IPS-20b (cell line): ENCODE data around the gene GPC5.

Experiments used
- H3K27ac ChIP-seq: one replicate; pipeline ENCODE4 v1.5.1; 2013; ENCODE audit warnings: low read length
- H3K27me3 ChIP-seq: 2 replicates; pipeline ENCODE4 v1.6.1; 2013; ENCODE audit warnings: mild to moderate bottlenecking, low read length, inconsistent platforms; ENCODE audit not compliant: insufficient read depth
- H3K36me3 ChIP-seq: 2 replicates; pipeline ENCODE4 v1.6.1; 2013; ENCODE audit warnings: low read depth, mild to moderate bottlenecking, inconsistent platforms, low read length, moderate library complexity; ENCODE audit not compliant: insufficient read depth
- H3K4me1 ChIP-seq: 2 replicates; pipeline ENCODE4 v1.6.1; 2013; ENCODE audit warnings: mild to moderate bottlenecking, control low read depth, inconsistent platforms, low read length, moderate library complexity; ENCODE audit not compliant: insufficient read depth
- H3K4me3 ChIP-seq: 2 replicates; pipeline ENCODE4 v1.5.1; 2013; ENCODE audit warnings: mild to moderate bottlenecking, low read length, inconsistent platforms
- H3K9ac ChIP-seq: 2 replicates; pipeline ENCODE4 v1.6.1; 2013; ENCODE audit warnings: low read depth, mild to moderate bottlenecking, inconsistent platforms, low read length, moderate library complexity
- H3K9me3 ChIP-seq: 2 replicates; pipeline ENCODE4 v1.6.1; 2013; ENCODE audit warnings: mild to moderate bottlenecking, low read depth, low read length, inconsistent platforms; ENCODE audit not compliant: insufficient read depth

The GPC5 gene

GRCh38 chr13:91523116-91523515, 124.7 kb downstream of the GPC5 start:
- no peaks in the 10 kb centered on the region for H3K36me3 ChIP-seq
- peaks cover 8% of the 10 kb centered on the region for H3K9me3 ChIP-seq
- no peak overlapping the region for H3K27ac ChIP-seq
- H3K4me3 ChIP-seq = no peak overlapping the region
- H3K27me3 ChIP-seq = no peaks in the 10 kb centered on the region
- no peak overlapping the region for H3K9ac ChIP-seq
- peaks cover 6% of the 10 kb centered on the region; the same call in 1 of the 2 replicates for H3K4me1 ChIP-seq

- Histone ChIP-seq H3K4me3 (no peak overlapping the region), H3K36me3 (no peaks in the 10 kb centered on the region), H3K4me1 (no peaks in the 10 kb centered on the region), H3K27me3 (no peaks in the 10 kb centered on the region), H3K9ac (no peak overlapping the region), H3K27ac (no peak overlapping the region), H3K9me3 (peaks cover 8% of the 10 kb centered on the region)
Measured at GRCh38 chr13:91526543-91527033, 128.2 kb downstream of the GPC5 start.

- peaks cover 8% of the 10 kb centered on the region for H3K9me3 ChIP-seq
- no peak overlapping the region for H3K9ac ChIP-seq
- H3K36me3 ChIP-seq = no peaks in the 10 kb centered on the region
- no peaks in the 10 kb centered on the region for H3K27me3 ChIP-seq
- no peak overlapping the region for H3K27ac ChIP-seq
- no peak overlapping the region for H3K4me3 ChIP-seq
- H3K4me1 ChIP-seq = no peaks in the 10 kb centered on the region
Measured at GRCh38 chr13:91529739-91530482, 131.5 kb downstream of the GPC5 start.

GRCh38 chr13:91531646-91532045, 133.2 kb downstream of the GPC5 start:
- Histone ChIP-seq H3K4me3 (no peak overlapping the region), H3K27ac (no peak overlapping the region), H3K27me3 (no peaks in the 10 kb centered on the region), H3K4me1 (no peaks in the 10 kb centered on the region), H3K36me3 (no peaks in the 10 kb centered on the region), H3K9ac (no peak overlapping the region), H3K9me3 (peaks cover 8% of the 10 kb centered on the region)

GRCh38 chr13:91533354-91533753, 134.9 kb downstream of the GPC5 start:
- Histone ChIP-seq H3K27ac (no peak overlapping the region), H3K9me3 (no peaks in the 10 kb centered on the region), H3K36me3 (no peaks in the 10 kb centered on the region)

GRCh38 chr13:91534996-91535395, 136.6 kb downstream of the GPC5 start:
- no peak overlapping the region for H3K9ac ChIP-seq
- H3K36me3 ChIP-seq = no peaks in the 10 kb centered on the region
- no peak overlapping the region for H3K4me3 ChIP-seq
- H3K27ac ChIP-seq = no peak overlapping the region
- H3K4me1 ChIP-seq = no peaks in the 10 kb centered on the region
- no peaks in the 10 kb centered on the region for H3K27me3 ChIP-seq
- no peaks in the 10 kb centered on the region for H3K9me3 ChIP-seq

More at GRCh38 chr13:91533354-91533753, 134.9 kb downstream of the GPC5 start:
- Histone ChIP-seq H3K4me3 (no peak overlapping the region), H3K9ac (no peak overlapping the region), H3K4me1 (no peaks in the 10 kb centered on the region), H3K27me3 (no peaks in the 10 kb centered on the region)

GRCh38 chr13:91537376-91537775, 139.0 kb downstream of the GPC5 start:
- Histone ChIP-seq H3K9ac (no peak overlapping the region), H3K9me3 (no peaks in the 10 kb centered on the region), H3K27me3 (no peaks in the 10 kb centered on the region), H3K4me1 (no peaks in the 10 kb centered on the region), H3K4me3 (no peak overlapping the region), H3K27ac (no peak overlapping the region), H3K36me3 (no peaks in the 10 kb centered on the region)

- Histone ChIP-seq H3K27ac (no peak overlapping the region), H3K4me1 (no peaks in the 10 kb centered on the region), H3K27me3 (no peaks in the 10 kb centered on the region), H3K4me3 (no peak overlapping the region), H3K9ac (no peak overlapping the region), H3K9me3 (no peaks in the 10 kb centered on the region), H3K36me3 (no peaks in the 10 kb centered on the region)
Measured at GRCh38 chr13:91539286-91540157, 141.1 kb downstream of the GPC5 start.

- Histone ChIP-seq H3K27me3 (no peaks in the 10 kb centered on the region), H3K4me1 (no peaks in the 10 kb centered on the region), H3K9ac (no peak overlapping the region), H3K27ac (no peak overlapping the region), H3K4me3 (no peak overlapping the region), H3K9me3 (no peaks in the 10 kb centered on the region), H3K36me3 (no peaks in the 10 kb centered on the region)
Measured at GRCh38 chr13:91540158-91540736, 141.8 kb downstream of the GPC5 start.

GRCh38 chr13:91544723-91545122, 146.3 kb downstream of the GPC5 start:
- H3K9me3 ChIP-seq = no peaks in the 10 kb centered on the region; the same call in 1 of the 2 replicates
- no peak overlapping the region for H3K9ac ChIP-seq
- no peaks in the 10 kb centered on the region for H3K27me3 ChIP-seq
- H3K4me1 ChIP-seq = no peaks in the 10 kb centered on the region
- H3K36me3 ChIP-seq = no peaks in the 10 kb centered on the region
- H3K27ac ChIP-seq = no peak overlapping the region
- H3K4me3 ChIP-seq = peak overlapping the region; percentile 13; the same call in 1 of the 2 replicates

GRCh38 chr13:91546900-91547299, 148.5 kb downstream of the GPC5 start:
- H3K4me3 ChIP-seq = no peak overlapping the region
- H3K27me3 ChIP-seq = no peaks in the 10 kb centered on the region
- H3K9me3 ChIP-seq = peaks cover 10% of the 10 kb centered on the region; the same call in 1 of the 2 replicates
- no peaks in the 10 kb centered on the region for H3K4me1 ChIP-seq
- H3K27ac ChIP-seq = no peak overlapping the region
- no peak overlapping the region for H3K9ac ChIP-seq
- H3K36me3 ChIP-seq = no peaks in the 10 kb centered on the region
